ENCODE measurements around the gene SWI5.

SWI5 gene

DNA sequence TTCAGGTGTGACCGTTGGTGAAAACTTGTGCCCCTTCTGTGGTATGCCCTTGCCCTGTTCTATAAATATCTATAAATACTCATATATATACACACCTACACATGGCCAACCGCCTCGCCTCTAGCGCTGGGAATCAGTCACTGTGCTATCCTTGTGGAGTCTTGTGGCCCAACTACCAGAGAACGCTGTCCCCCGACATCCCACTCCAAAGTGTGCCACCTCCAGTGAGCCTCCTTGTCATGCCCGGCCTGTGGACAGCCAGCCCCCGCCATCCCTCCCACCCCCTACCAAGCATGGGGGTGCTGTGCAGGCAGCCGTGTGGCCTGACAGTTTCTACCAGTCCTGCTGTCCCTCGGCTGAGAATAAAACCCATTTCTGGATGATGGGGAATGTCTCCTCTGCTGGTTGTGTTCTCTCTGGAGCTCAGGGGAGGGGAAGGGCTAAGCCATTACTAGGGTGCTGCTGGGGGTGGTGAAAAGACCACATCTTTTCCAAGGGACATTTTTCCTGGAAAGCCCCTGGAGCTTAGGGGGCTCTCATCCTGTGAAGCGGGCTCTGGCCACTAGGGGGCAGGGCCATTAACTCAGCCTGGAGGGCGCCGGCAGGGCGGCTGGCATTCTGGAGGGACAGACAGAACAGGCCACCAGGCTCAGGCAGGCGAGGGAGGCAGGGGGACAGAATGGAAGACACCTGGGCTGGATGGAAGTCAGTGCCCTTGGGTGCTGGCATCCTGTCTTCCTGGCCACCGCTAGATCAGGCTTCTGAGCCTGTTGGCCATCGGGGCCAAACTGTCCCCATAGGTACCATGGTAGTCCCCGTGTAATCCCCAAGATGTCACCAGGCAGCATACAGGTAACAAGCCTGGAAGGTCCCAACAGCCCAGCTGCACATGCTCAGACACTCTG lies 21.0 kb upstream of the SWI5 start:
- H3K4me3 ChIP-seq (ENCODE audit: insufficient read depth in 1 of 2, low read depth in 1 of 2, low read length in 2 of 2) = no peak overlapping the region
- H4K91ac ChIP-seq (ENCODE audit: low read length) = no peak overlapping the region
- no peak overlapping the region for H2AFZ ChIP-seq (ENCODE audit: low read depth, low read length)
- H2AK5ac ChIP-seq (ENCODE audit: low read length, severe bottlenecking) = no peak overlapping the region
- H3K9me3 ChIP-seq (ENCODE audit: control insufficient read depth, low read length) = no peaks in the 10 kb centered on the region
- no peak overlapping the region for H3K23ac ChIP-seq (ENCODE audit: low read length in 2 of 2)
- no peak overlapping the region for H3K27ac ChIP-seq (ENCODE audit: low read length, poor library complexity, severe bottlenecking)
- no peak overlapping the region for H2BK5ac ChIP-seq (ENCODE audit: low read depth, low read length, poor library complexity, severe bottlenecking)
- H3K36me3 ChIP-seq (ENCODE audit: control insufficient read depth in 1 of 2, insufficient read depth in 2 of 2, low read depth in 1 of 2, low read length in 2 of 2) = peaks cover 72 to 85% of the 10 kb centered on the region in 2 experiments
- peaks cover 26% of the 10 kb centered on the region for H3K4me1 ChIP-seq (ENCODE audit: control insufficient read depth, insufficient read depth, low read depth, low read length)
- peaks cover 2% of the 10 kb centered on the region for H3K79me1 ChIP-seq (replicated peaks; ENCODE audit: low read length, poor library complexity, severe bottlenecking)
- H2BK15ac ChIP-seq (ENCODE audit: low read depth, poor library complexity, severe bottlenecking) = no peak overlapping the region
- no peak overlapping the region for H3K14ac ChIP-seq (ENCODE audit: low read length in 2 of 2)
- peak; percentile 73 for DNase-seq
- no peak overlapping the region for H2BK12ac ChIP-seq (ENCODE audit: low read length in 2 of 2)
- H3K9ac ChIP-seq (ENCODE audit: low read length) = no peak overlapping the region
- H2BK120ac ChIP-seq (ENCODE audit: low read depth, low read length) = no peak overlapping the region
- H3K4me2 ChIP-seq (ENCODE audit: low read length, poor library complexity, severe bottlenecking) = no peak overlapping the region
- H3K18ac ChIP-seq (ENCODE audit: low read depth in 1 of 2, low read length in 2 of 2) = no peak overlapping the region
- 66% methylated on average over 17 of the region's 18 CpGs for WGBS
- H3K27me3 ChIP-seq (ENCODE audit: control insufficient read depth in 1 of 2, insufficient read depth in 1 of 2, low read length in 2 of 2) = no peaks in the 10 kb centered on the region
- H3K4ac ChIP-seq (ENCODE audit: low read depth in 1 of 2, low read length in 2 of 2) = no peak overlapping the region
- H4K8ac ChIP-seq (ENCODE audit: low read length) = peak overlapping the region; percentile 66

- DNase-seq = no peak
- 97% methylated on average over 23 of the region's 23 CpGs for WGBS
- H3K4me3 ChIP-seq (ENCODE audit: insufficient read depth in 1 of 2, low read depth in 1 of 2, low read length in 2 of 2) = no peak overlapping the region
- H2AK5ac ChIP-seq (ENCODE audit: low read length, severe bottlenecking) = no peak overlapping the region
- no peak overlapping the region for H2AFZ ChIP-seq (ENCODE audit: low read depth, low read length)
- H3K18ac ChIP-seq (ENCODE audit: low read depth in 1 of 2, low read length in 2 of 2) = no peak overlapping the region
- peaks cover 18% of the 10 kb centered on the region for H3K4me1 ChIP-seq (ENCODE audit: control insufficient read depth, insufficient read depth, low read depth, low read length)
- H2BK15ac ChIP-seq (ENCODE audit: low read depth, poor library complexity, severe bottlenecking) = no peak overlapping the region
- no peaks in the 10 kb centered on the region for H3K27me3 ChIP-seq (ENCODE audit: control insufficient read depth in 1 of 2, insufficient read depth in 1 of 2, low read length in 2 of 2)
- no peak overlapping the region for H2BK5ac ChIP-seq (ENCODE audit: low read depth, low read length, poor library complexity, severe bottlenecking)
- no peak overlapping the region for H3K14ac ChIP-seq (ENCODE audit: low read length in 2 of 2)
- peaks cover 10% of the 10 kb centered on the region for H3K79me1 ChIP-seq (replicated peaks; ENCODE audit: low read length, poor library complexity, severe bottlenecking)
- no peaks in the 10 kb centered on the region for H3K9me3 ChIP-seq (ENCODE audit: control insufficient read depth, low read length)
- no peak overlapping the region for H2BK120ac ChIP-seq (ENCODE audit: low read depth, low read length)
- peaks cover 84 to 88% of the 10 kb centered on the region in 2 experiments for H3K36me3 ChIP-seq (ENCODE audit: control insufficient read depth in 1 of 2, insufficient read depth in 2 of 2, low read depth in 1 of 2, low read length in 2 of 2)
- H2BK12ac ChIP-seq (ENCODE audit: low read length in 2 of 2) = no peak overlapping the region
- no peak overlapping the region for H3K23ac ChIP-seq (ENCODE audit: low read length in 2 of 2)
- no peak overlapping the region for H3K9ac ChIP-seq (ENCODE audit: low read length)
- H3K4ac ChIP-seq (ENCODE audit: low read depth in 1 of 2, low read length in 2 of 2) = no peak overlapping the region
- no peak overlapping the region for H4K91ac ChIP-seq (ENCODE audit: low read length)
- no peak overlapping the region for H4K8ac ChIP-seq (ENCODE audit: low read length)
- H3K4me2 ChIP-seq (ENCODE audit: low read length, poor library complexity, severe bottlenecking) = no peak overlapping the region
- no peak overlapping the region for H3K27ac ChIP-seq (ENCODE audit: low read length, poor library complexity, severe bottlenecking)
Measured at GRCh38 chr9:128257086-128257825, 18.8 kb upstream of the SWI5 start.

DNA sequence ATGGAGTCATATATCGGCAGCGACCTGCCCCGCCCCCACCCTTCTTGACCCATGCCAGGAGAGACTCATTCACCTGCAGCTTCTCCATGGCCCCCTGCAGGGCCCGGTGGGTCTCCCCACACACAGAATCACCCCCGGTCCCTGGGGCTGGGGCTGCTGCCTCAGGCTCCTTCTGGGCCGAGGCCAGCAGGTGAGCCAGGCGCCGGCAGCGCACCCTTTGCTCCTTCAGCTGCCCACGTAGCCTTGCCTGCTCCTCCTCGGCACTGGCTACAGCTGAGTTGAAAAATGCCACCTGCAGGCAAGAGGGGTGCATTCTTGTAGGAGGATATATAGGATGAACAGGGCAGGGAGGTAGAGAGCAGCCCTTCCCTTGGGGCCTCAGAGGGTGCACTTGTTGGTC lies 18.2 kb upstream of the SWI5 start:
- WGBS = 95% methylated on average over 11 of the region's 11 CpGs
- H3K27me3 ChIP-seq (ENCODE audit: control insufficient read depth in 1 of 2, insufficient read depth in 1 of 2, low read length in 2 of 2) = no peaks in the 10 kb centered on the region
- H2BK120ac ChIP-seq (ENCODE audit: low read depth, low read length) = no peak overlapping the region

DNA sequence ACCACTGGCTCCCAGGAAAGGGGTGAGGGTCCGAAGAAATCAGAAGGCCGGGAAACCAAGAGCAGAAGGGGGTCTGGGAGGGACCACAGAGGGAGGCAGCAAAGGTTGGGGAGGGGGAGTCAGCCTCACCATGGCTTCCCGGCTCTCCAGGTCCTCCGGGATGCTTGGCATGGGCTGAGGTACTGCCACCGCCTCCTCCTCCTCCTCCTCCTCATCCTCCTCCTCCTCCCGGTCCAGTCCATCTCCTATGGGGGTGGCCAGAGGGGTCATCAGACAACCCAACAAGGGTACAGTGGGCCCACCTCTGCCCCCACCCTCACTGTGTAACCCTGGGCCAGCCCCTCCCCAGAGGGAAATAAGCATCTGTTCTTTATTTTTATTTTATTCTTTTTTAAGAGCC lies 17.8 kb upstream of the SWI5 start:
- H2BK5ac ChIP-seq (ENCODE audit: low read depth, low read length, poor library complexity, severe bottlenecking) = no peak overlapping the region
- no peak overlapping the region for H3K9ac ChIP-seq (ENCODE audit: low read length)
- H2BK15ac ChIP-seq (ENCODE audit: low read depth, poor library complexity, severe bottlenecking) = no peak overlapping the region
- no peak overlapping the region for H2BK120ac ChIP-seq (ENCODE audit: low read depth, low read length)
- 93% methylated on average over 3 of the region's 6 CpGs for WGBS
- H3K4me2 ChIP-seq (ENCODE audit: low read length, poor library complexity, severe bottlenecking) = no peak overlapping the region
- H3K4me1 ChIP-seq (ENCODE audit: control insufficient read depth, insufficient read depth, low read depth, low read length) = peaks cover 12% of the 10 kb centered on the region
- no peak overlapping the region for H3K4ac ChIP-seq (ENCODE audit: low read depth in 1 of 2, low read length in 2 of 2)
- H4K91ac ChIP-seq (ENCODE audit: low read length) = no peak overlapping the region
- no peak overlapping the region for H3K4me3 ChIP-seq (ENCODE audit: insufficient read depth in 1 of 2, low read depth in 1 of 2, low read length in 2 of 2)
- H2AFZ ChIP-seq (ENCODE audit: low read depth, low read length) = no peak overlapping the region
- no peak overlapping the region for H3K18ac ChIP-seq (ENCODE audit: low read depth in 1 of 2, low read length in 2 of 2)
- no peaks in the 10 kb centered on the region for H3K27me3 ChIP-seq (ENCODE audit: control insufficient read depth in 1 of 2, insufficient read depth in 1 of 2, low read length in 2 of 2)
- no peak for DNase-seq
- H3K14ac ChIP-seq (ENCODE audit: low read length in 2 of 2) = no peak overlapping the region
- H3K79me1 ChIP-seq (replicated peaks; ENCODE audit: low read length, poor library complexity, severe bottlenecking) = peaks cover 16% of the 10 kb centered on the region
- no peak overlapping the region for H2AK5ac ChIP-seq (ENCODE audit: low read length, severe bottlenecking)
- H2BK12ac ChIP-seq (ENCODE audit: low read length in 2 of 2) = no peak overlapping the region
- peaks cover 86 to 88% of the 10 kb centered on the region in 2 experiments for H3K36me3 ChIP-seq (ENCODE audit: control insufficient read depth in 1 of 2, insufficient read depth in 2 of 2, low read depth in 1 of 2, low read length in 2 of 2)
- no peaks in the 10 kb centered on the region for H3K9me3 ChIP-seq (ENCODE audit: control insufficient read depth, low read length)
- no peak overlapping the region for H3K23ac ChIP-seq (ENCODE audit: low read length in 2 of 2)
- peak overlapping the region; percentile 29 for H4K8ac ChIP-seq (ENCODE audit: low read length)
- H3K27ac ChIP-seq (ENCODE audit: low read length, poor library complexity, severe bottlenecking) = no peak overlapping the region

More for the DNA sequence above, 18.2 kb upstream of the SWI5 start:
- Histone ChIP-seq H4K8ac (ENCODE audit: low read length) (no peak overlapping the region), H2BK15ac (ENCODE audit: low read depth, poor library complexity, severe bottlenecking) (no peak overlapping the region), H3K9me3 (ENCODE audit: control insufficient read depth, low read length) (no peaks in the 10 kb centered on the region), H3K79me1 (replicated peaks; ENCODE audit: low read length, poor library complexity, severe bottlenecking) (peaks cover 16% of the 10 kb centered on the region), H2AK5ac (ENCODE audit: low read length, severe bottlenecking) (no peak overlapping the region), H2BK5ac (ENCODE audit: low read depth, low read length, poor library complexity, severe bottlenecking) (no peak overlapping the region), H3K4me1 (ENCODE audit: control insufficient read depth, insufficient read depth, low read depth, low read length) (peaks cover 16% of the 10 kb centered on the region), H3K27ac (ENCODE audit: low read length, poor library complexity, severe bottlenecking) (no peak overlapping the region), H3K14ac (ENCODE audit: low read length in 2 of 2) (no peak overlapping the region), H4K91ac (ENCODE audit: low read length) (no peak overlapping the region), H3K36me3 (ENCODE audit: control insufficient read depth in 1 of 2, insufficient read depth in 2 of 2, low read depth in 1 of 2, low read length in 2 of 2) (peaks cover 86 to 88% of the 10 kb centered on the region in 2 experiments), H3K4me2 (ENCODE audit: low read length, poor library complexity, severe bottlenecking) (no peak overlapping the region), H3K23ac (ENCODE audit: low read length in 2 of 2) (no peak overlapping the region), H3K4me3 (ENCODE audit: insufficient read depth in 1 of 2, low read depth in 1 of 2, low read length in 2 of 2) (no peak overlapping the region), H3K18ac (ENCODE audit: low read depth in 1 of 2, low read length in 2 of 2) (no peak overlapping the region), H2AFZ (ENCODE audit: low read depth, low read length) (no peak overlapping the region), H3K4ac (ENCODE audit: low read depth in 1 of 2, low read length in 2 of 2) (no peak overlapping the region), H3K9ac (ENCODE audit: low read length) (no peak overlapping the region), H2BK12ac (ENCODE audit: low read length in 2 of 2) (no peak overlapping the region)
- no peak for DNase-seq
